Measurements from ENCODE around the gene DGKK. TPM values are rescaled to one million over a fixed set of nuclear protein-coding genes. Genes with fewer than 3 reads are reported as not detected.

Gene DGKK
- total RNA-seq, result under 1 TPM in 1 of 2 donors, not detected in 1; 0.06 TPM

- TF ChIP-seq POLR2AphosphoS5 (IDR thresholded peaks at IDR 0.05), result no peak
- TF ChIP-seq, protein P1, sequence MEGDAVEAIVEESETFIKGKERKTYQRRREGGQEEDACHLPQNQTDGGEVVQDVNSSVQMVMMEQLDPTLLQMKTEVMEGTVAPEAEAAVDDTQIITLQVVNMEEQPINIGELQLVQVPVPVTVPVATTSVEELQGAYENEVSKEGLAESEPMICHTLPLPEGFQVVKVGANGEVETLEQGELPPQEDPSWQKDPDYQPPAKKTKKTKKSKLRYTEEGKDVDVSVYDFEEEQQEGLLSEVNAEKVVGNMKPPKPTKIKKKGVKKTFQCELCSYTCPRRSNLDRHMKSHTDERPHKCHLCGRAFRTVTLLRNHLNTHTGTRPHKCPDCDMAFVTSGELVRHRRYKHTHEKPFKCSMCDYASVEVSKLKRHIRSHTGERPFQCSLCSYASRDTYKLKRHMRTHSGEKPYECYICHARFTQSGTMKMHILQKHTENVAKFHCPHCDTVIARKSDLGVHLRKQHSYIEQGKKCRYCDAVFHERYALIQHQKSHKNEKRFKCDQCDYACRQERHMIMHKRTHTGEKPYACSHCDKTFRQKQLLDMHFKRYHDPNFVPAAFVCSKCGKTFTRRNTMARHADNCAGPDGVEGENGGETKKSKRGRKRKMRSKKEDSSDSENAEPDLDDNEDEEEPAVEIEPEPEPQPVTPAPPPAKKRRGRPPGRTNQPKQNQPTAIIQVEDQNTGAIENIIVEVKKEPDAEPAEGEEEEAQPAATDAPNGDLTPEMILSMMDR (IDR thresholded peaks at IDR 0.05), result no peak
- TF ChIP-seq POLR2A (IDR thresholded peaks at IDR 0.05), result no peak
- intact Hi-C loops (cut with DNase I), result no loop called here
- H3K27ac ChIP-seq, result no peak within 1 kb of the TSS
- 2% methylated on average over 28 of the region's 59 CpGs for WGBS
- no peaks in the 10 kb centered on the region for H3K36me3 ChIP-seq
- no peaks in the 10 kb centered on the region for H3K4me1 ChIP-seq (replicated peaks)
- H3K9me3 ChIP-seq, result no peaks in the 10 kb centered on the region
- no peak for DNase-seq (ENCODE audit: low spot score)
- H3K4me3 ChIP-seq, result no peak within 1 kb of the TSS
- no peaks in the 10 kb centered on the region for H3K27me3 ChIP-seq (replicated peaks; ENCODE audit: insufficient read depth)
Measured at GRCh38 chrX:50470103-50471031, at the start of gene DGKK. Gene DGKK (minus strand): TSS chrX:50470825. CDS start chrX:50470678, 147 bp downstream.

GRCh38 chrX:50514811-50515210 is 44.2 kb upstream of the DGKK start:
- Histone ChIP-seq H3K27me3 (replicated peaks; ENCODE audit: insufficient read depth) (no peaks in the 10 kb centered on the region), H3K27ac (no peak overlapping the region), H3K36me3 (no peaks in the 10 kb centered on the region), H3K4me1 (replicated peaks) (no peaks in the 10 kb centered on the region), H3K4me3 (no peak overlapping the region), H3K9me3 (no peaks in the 10 kb centered on the region)
- DNase-seq (ENCODE audit: low spot score), result no peak
- WGBS, result 100% methylated on average over 3 of the region's 7 CpGs
- intact Hi-C loops (cut with DNase I), result no loop called here
- no peak for TF ChIP-seq POLR2A (IDR thresholded peaks at IDR 0.05)
- no peak for TF ChIP-seq POLR2AphosphoS5 (IDR thresholded peaks at IDR 0.05)
- TF ChIP-seq, protein P1 (IDR thresholded peaks at IDR 0.05), result no peak

DNA sequence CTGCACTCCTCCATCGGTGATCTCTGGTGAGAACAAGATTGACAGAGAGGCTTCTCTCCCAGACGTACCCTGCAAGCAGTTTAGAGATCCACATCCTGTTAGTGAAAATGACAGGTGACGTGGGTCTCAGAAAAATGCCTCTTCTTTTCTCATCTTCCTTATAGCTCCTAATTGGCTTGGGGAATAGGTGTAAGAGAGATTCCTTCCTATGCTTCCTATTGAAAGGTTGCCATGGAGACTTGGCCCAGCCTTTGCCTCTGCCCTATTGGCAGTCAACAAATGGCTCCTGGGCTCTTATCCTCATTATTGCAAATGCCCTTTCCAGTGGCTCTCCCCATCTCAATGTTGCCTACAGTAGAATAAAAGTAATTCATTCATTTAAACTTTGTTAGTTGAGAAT is 26.5 kb upstream of the DGKK start:
- H3K4me3 ChIP-seq, result no peak overlapping the region
- H3K9me3 ChIP-seq, result no peaks in the 10 kb centered on the region
- TF ChIP-seq, protein P1 (IDR thresholded peaks at IDR 0.05), result no peak
- no peak for TF ChIP-seq POLR2A (IDR thresholded peaks at IDR 0.05)
- TF ChIP-seq POLR2AphosphoS5 (IDR thresholded peaks at IDR 0.05), result no peak
- no peaks in the 10 kb centered on the region for H3K36me3 ChIP-seq
- DNase-seq (ENCODE audit: low spot score), result no peak
- 85% methylated on average over 3 of the region's 3 CpGs for WGBS
- no peaks in the 10 kb centered on the region for H3K27me3 ChIP-seq (replicated peaks; ENCODE audit: insufficient read depth)
- no peaks in the 10 kb centered on the region for H3K4me1 ChIP-seq (replicated peaks)
- H3K27ac ChIP-seq, result no peak overlapping the region
- intact Hi-C loops (cut with DNase I), result no loop called here

GRCh38 chrX:50495616-50496015 is 25.0 kb upstream of the DGKK start:
- Histone ChIP-seq H3K27ac (no peak overlapping the region), H3K27me3 (replicated peaks; ENCODE audit: insufficient read depth) (no peaks in the 10 kb centered on the region), H3K4me1 (replicated peaks) (no peaks in the 10 kb centered on the region), H3K9me3 (no peaks in the 10 kb centered on the region), H3K4me3 (no peak overlapping the region), H3K36me3 (no peaks in the 10 kb centered on the region)
- DNase-seq (ENCODE audit: low spot score), result no peak
- intact Hi-C loops (cut with DNase I), result no loop called here
- TF ChIP-seq POLR2AphosphoS5 (IDR thresholded peaks at IDR 0.05), result no peak
- TF ChIP-seq, protein P1 (IDR thresholded peaks at IDR 0.05), result no peak
- no peak for TF ChIP-seq POLR2A (IDR thresholded peaks at IDR 0.05)
- WGBS, result 82% methylated on average over 1 of the region's 1 CpG

GRCh38 chrX:50492720-50493119 is 22.1 kb upstream of the DGKK start:
- Histone ChIP-seq H3K36me3 (no peaks in the 10 kb centered on the region), H3K27ac (no peak overlapping the region), H3K9me3 (no peaks in the 10 kb centered on the region), H3K4me3 (no peak overlapping the region), H3K27me3 (replicated peaks; ENCODE audit: insufficient read depth) (no peaks in the 10 kb centered on the region), H3K4me1 (replicated peaks) (no peaks in the 10 kb centered on the region)
- no peak for DNase-seq (ENCODE audit: low spot score)
- TF ChIP-seq POLR2AphosphoS5 (IDR thresholded peaks at IDR 0.05), result no peak
- TF ChIP-seq, protein P1 (IDR thresholded peaks at IDR 0.05), result no peak
- no peak for TF ChIP-seq POLR2A (IDR thresholded peaks at IDR 0.05)
- intact Hi-C loops (cut with DNase I), result no loop called here
- WGBS, result 74% methylated on average over 2 of the region's 2 CpGs

Measured in prostate gland (tissue), 2 donors.